ENCODE measurements around the gene ILK. TPM values are rescaled to one million over a fixed set of nuclear protein-coding genes. Genes with fewer than 3 reads are reported as not detected.

Gene ILK
- total and polyA plus RNA-seq, 10 of the 15 experiments (the other 5 are each of a cell fraction or from before 2014, with no cell fraction given) = 51.8 to 163 (median 92.0) TPM

DNA sequence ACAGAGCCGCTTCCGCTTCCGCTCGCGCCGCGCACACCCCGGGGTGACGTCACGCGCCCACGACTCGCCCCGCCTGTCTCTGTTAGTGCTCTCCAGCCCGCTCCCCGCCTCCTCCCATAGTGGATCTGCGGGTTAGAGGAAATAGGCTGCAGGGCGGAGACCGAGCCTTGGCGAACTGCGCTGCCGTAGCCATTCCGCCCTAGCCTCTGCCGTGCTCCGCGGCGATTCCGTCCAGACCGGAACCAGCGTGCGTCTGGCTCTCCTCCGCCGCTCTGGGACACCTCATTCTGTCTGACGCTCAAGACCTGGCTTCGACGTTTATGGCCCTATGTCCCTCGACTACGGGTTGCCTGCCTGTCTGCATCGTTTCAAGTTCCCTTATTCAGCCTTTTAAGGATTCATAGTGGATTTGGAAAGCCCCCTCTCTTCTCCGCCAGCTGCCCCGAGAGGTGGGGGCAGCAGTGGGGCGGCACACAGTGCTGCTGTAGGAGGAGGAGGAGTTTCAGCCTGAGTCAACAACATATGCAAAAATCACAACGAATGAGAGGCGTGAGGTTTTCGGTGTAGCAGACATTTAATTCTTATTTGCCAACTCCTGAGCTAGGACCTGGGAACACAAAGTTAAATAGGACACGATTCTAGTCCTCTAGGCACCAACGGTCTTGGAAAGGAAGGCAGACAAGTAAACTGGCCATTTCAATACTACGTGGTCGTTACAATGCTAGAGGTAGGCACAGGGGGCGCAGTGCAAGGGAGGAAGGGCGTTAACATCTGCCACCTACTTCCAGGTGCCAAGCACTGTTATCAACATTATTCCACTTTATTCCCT lies 8.9 kb downstream of the ILK start, which contains the start of gene TAF10 (continued):
- TF ChIP-seq MTA2 (IDR thresholded peaks at IDR 0.05; ENCODE audit: low read depth) (peak; percentile 38; the same call in 1 of the 2 replicates), HDAC6 (IDR thresholded peaks at IDR 0.05; ENCODE audit: unreplicated experiment) (peak; percentile 29), CBX5 (IDR thresholded peaks at IDR 0.05; ENCODE audit: low read depth) (peak; percentile 39; the same call in 1 of the 2 replicates), NBN (IDR thresholded peaks at IDR 0.05) (peak; percentile 100), PML (IDR thresholded peaks at IDR 0.05; ENCODE audit: low read length) (peak; percentile 95), CHD1 (IDR thresholded peaks at IDR 0.05; ENCODE audit: low read depth, low read length) (no peak; the same call in 1 of the 2 replicates), ZBTB11 (CRISPR knock-in tag; IDR thresholded peaks at IDR 0.05) (no peak), EP300 (IDR thresholded peaks at IDR 0.05; ENCODE audit: borderline replicate concordance in 1 of 2, control insufficient read depth in 1 of 2, low read depth in 2 of 2, low read length in 2 of 2) (no peak), RCOR1 (conservative IDR thresholded peaks at IDR 0.05; ENCODE audit: low read depth, low read length) (no peak), SMAD1 (IDR thresholded peaks at IDR 0.05; ENCODE audit: low read depth, partially characterized antibody) (peak; percentile 89), MTA3 (IDR thresholded peaks at IDR 0.05; ENCODE audit: borderline replicate concordance, low read length) (peak; percentile 79; the same call in 1 of the 2 replicates), SUZ12 (IDR thresholded peaks at IDR 0.05; ENCODE audit: unreplicated experiment) (no peak), JUNB (IDR thresholded peaks at IDR 0.05) (0 out of 2 replicates have a peak, but pooled peaks have one; percentile 10), KLF5 (IDR thresholded peaks at IDR 0.05; ENCODE audit: partially characterized antibody) (peak; percentile 76)
- TF ChIP-seq, protein P1, sequence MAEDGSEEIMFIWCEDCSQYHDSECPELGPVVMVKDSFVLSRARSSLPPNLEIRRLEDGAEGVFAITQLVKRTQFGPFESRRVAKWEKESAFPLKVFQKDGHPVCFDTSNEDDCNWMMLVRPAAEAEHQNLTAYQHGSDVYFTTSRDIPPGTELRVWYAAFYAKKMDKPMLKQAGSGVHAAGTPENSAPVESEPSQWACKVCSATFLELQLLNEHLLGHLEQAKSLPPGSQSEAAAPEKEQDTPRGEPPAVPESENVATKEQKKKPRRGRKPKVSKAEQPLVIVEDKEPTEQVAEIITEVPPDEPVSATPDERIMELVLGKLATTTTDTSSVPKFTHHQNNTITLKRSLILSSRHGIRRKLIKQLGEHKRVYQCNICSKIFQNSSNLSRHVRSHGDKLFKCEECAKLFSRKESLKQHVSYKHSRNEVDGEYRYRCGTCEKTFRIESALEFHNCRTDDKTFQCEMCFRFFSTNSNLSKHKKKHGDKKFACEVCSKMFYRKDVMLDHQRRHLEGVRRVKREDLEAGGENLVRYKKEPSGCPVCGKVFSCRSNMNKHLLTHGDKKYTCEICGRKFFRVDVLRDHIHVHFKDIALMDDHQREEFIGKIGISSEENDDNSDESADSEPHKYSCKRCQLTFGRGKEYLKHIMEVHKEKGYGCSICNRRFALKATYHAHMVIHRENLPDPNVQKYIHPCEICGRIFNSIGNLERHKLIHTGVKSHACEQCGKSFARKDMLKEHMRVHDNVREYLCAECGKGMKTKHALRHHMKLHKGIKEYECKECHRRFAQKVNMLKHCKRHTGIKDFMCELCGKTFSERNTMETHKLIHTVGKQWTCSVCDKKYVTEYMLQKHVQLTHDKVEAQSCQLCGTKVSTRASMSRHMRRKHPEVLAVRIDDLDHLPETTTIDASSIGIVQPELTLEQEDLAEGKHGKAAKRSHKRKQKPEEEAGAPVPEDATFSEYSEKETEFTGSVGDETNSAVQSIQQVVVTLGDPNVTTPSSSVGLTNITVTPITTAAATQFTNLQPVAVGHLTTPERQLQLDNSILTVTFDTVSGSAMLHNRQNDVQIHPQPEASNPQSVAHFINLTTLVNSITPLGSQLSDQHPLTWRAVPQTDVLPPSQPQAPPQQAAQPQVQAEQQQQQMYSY (CRISPR knock-in tag; IDR thresholded peaks at IDR 0.05) = no peak
- TF ChIP-seq, protein P2, sequence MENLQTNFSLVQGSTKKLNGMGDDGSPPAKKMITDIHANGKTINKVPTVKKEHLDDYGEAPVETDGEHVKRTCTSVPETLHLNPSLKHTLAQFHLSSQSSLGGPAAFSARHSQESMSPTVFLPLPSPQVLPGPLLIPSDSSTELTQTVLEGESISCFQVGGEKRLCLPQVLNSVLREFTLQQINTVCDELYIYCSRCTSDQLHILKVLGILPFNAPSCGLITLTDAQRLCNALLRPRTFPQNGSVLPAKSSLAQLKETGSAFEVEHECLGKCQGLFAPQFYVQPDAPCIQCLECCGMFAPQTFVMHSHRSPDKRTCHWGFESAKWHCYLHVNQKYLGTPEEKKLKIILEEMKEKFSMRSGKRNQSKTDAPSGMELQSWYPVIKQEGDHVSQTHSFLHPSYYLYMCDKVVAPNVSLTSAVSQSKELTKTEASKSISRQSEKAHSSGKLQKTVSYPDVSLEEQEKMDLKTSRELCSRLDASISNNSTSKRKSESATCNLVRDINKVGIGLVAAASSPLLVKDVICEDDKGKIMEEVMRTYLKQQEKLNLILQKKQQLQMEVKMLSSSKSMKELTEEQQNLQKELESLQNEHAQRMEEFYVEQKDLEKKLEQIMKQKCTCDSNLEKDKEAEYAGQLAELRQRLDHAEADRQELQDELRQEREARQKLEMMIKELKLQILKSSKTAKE (IDR thresholded peaks at IDR 0.05; ENCODE audit: low read depth, poor library complexity, severe bottlenecking) = no peak
- TF ChIP-seq, protein P3, sequence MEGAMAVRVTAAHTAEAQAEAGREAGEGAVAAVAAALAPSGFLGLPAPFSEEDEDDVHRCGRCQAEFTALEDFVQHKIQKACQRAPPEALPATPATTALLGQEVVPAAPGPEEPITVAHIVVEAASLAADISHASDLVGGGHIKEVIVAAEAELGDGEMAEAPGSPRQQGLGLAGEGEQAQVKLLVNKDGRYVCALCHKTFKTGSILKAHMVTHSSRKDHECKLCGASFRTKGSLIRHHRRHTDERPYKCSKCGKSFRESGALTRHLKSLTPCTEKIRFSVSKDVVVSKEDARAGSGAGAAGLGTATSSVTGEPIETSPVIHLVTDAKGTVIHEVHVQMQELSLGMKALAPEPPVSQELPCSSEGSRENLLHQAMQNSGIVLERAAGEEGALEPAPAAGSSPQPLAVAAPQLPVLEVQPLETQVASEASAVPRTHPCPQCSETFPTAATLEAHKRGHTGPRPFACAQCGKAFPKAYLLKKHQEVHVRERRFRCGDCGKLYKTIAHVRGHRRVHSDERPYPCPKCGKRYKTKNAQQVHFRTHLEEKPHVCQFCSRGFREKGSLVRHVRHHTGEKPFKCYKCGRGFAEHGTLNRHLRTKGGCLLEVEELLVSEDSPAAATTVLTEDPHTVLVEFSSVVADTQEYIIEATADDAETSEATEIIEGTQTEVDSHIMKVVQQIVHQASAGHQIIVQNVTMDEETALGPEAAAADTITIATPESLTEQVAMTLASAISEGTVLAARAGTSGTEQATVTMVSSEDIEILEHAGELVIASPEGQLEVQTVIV (IDR thresholded peaks at IDR 0.05; ENCODE audit: borderline replicate concordance, partially characterized antibody) = peak; percentile 53

Measured in GM12878 (cell line).